Effector memory CD4-positive, alpha-beta T cell (primary cell): ENCODE data around the gene CAMK2A.

Source experiments
- DNase-seq, 3 donors: peaks; one replicate each; pipeline ENCODE4 v3.0.0-alpha.2; 2020
- H3K27ac ChIP-seq: 2 replicates; pipeline ENCODE4 v1.7.0; 2013; ENCODE audit warnings: mild to moderate bottlenecking, low read length, moderate library complexity; ENCODE audit not compliant: insufficient read depth, poor library complexity, severe bottlenecking
- H3K27me3 ChIP-seq: replicated peaks from 2 replicates; pipeline ENCODE4 v1.7.0; 2013; ENCODE audit warnings: mild to moderate bottlenecking, low read length; ENCODE audit not compliant: insufficient read depth, control insufficient read depth, poor library complexity, severe bottlenecking
- H3K36me3 ChIP-seq: 2 replicates; pipeline ENCODE4 v1.7.0; 2013; ENCODE audit warnings: mild to moderate bottlenecking, low read length, moderate library complexity; ENCODE audit not compliant: control insufficient read depth, insufficient read depth
- H3K4me1 ChIP-seq: 2 replicates; pipeline ENCODE4 v1.7.0; 2013; ENCODE audit warnings: low read length, mild to moderate bottlenecking; ENCODE audit not compliant: control insufficient read depth, insufficient read depth, poor library complexity, severe bottlenecking
- H3K4me3 ChIP-seq: 2 replicates; pipeline ENCODE4 v1.7.0; 2013; ENCODE audit warnings: low read length, low read depth, mild to moderate bottlenecking; ENCODE audit not compliant: insufficient read depth, poor library complexity, severe bottlenecking
- H3K9me3 ChIP-seq: 2 replicates; pipeline ENCODE4 v1.7.0; 2013; ENCODE audit warnings: mild to moderate bottlenecking, low read length, moderate library complexity; ENCODE audit not compliant: control insufficient read depth

CAMK2A gene

DNA sequence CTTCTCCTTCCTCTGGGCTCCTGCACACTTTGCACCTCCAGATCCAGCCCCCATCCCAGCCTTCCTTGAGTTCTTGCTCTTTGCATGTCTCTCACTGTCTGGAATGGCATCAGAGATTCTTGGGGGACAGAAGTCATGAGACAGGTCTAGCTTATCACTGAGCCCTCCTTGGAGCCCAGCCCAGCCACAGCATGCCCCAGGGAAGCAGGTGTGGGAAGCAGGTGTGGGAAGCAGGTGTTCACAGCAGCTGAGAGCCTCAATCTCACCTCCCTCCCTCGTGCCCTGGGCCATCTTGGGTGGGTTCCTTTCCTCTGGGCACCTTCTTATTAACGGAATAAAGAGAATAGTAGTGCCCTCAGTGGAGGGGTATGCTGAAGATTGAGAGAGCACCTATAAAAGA is 72.5 kb downstream of the CAMK2A start:
- no peaks in the 10 kb centered on the region for H3K9me3 ChIP-seq
- H3K4me3 ChIP-seq: no peak overlapping the region
- no peak for DNase-seq
- no peaks in the 10 kb centered on the region for H3K27me3 ChIP-seq
- no peaks in the 10 kb centered on the region for H3K4me1 ChIP-seq
- no peak overlapping the region for H3K27ac ChIP-seq
- H3K36me3 ChIP-seq: no peaks in the 10 kb centered on the region

DNA sequence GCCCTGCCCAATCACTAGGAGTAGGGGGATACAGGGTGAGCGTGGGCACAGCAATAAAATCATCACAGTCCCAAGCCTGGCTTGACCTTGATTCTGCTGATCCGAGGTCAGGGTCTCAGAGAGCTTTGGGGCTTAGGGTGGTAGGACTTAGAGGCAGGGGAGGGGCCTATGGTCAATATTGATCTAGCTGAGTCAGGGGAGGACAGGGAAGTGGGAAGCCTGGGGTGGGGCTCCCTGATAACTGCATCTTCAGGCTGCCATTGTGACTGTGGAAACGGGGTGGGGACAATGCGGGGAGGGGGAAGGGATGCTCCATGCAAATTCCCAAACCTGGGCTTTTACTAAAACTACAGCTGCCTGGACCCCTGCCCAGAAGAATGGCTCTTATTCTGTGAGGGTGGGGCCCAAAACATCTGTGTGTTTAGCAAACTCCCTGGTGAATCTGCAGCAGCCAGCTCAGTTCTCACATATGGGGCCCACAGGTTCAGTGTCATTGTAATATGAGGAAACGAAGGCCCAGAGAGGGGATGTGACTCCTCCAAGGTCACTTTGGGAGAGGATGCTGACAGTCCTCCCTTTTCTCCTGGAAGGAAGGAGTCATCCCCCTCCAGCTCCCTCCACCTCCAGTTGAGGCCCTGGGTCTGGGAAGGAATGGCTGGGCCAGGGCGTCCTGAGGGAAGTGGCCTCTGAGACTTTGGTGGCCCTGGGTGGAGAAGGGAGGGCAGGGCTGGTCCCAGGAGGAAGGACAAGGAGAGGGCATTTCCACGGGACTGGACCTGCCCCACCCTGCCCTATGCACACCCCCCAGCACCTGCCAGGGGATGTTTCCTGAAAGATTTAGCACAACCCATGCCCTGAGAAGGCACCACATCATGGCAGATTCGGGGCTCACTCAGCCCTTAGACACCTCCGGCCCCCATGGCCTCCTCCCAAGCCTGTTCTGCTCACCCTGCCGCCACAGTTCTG is 73.3 kb downstream of the CAMK2A start:
- Histone ChIP-seq H3K4me3 (no peak overlapping the region), H3K9me3 (no peaks in the 10 kb centered on the region), H3K27ac (no peak overlapping the region), H3K27me3 (no peaks in the 10 kb centered on the region), H3K4me1 (no peaks in the 10 kb centered on the region), H3K36me3 (no peaks in the 10 kb centered on the region)
- DNase-seq: no peak

GRCh38 chr5:150214289-150214688 is 75.3 kb downstream of the CAMK2A start:
- Histone ChIP-seq H3K27ac (no peak overlapping the region), H3K27me3 (no peaks in the 10 kb centered on the region), H3K36me3 (no peaks in the 10 kb centered on the region), H3K9me3 (no peaks in the 10 kb centered on the region), H3K4me1 (peaks cover 1% of the 10 kb centered on the region), H3K4me3 (no peak overlapping the region)
- no peak for DNase-seq

DNA sequence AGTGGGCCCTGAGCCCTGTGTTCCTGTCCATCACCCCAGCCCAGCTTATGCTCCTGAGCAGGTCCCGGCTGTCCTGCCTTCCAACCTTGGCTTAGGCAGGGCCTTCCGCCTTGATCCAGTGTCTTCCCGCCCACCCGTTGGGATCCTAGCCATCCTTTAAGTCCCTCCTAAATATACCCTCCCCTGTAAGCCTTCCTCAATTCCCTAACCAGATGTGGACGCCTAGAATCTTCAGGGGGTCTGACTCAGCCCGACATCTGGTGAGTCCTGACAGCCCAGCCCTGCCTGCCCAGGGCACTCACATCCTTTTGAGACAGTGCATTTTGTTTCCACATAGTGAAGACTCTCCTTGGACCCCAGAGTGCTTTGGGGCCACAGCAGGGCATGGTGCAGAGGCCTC is 76.0 kb downstream of the CAMK2A start:
- H3K9me3 ChIP-seq: no peaks in the 10 kb centered on the region
- no peak overlapping the region for H3K27ac ChIP-seq
- DNase-seq: no peak
- no peaks in the 10 kb centered on the region for H3K36me3 ChIP-seq
- no peak overlapping the region for H3K4me3 ChIP-seq
- no peaks in the 10 kb centered on the region for H3K27me3 ChIP-seq
- peaks cover 7% of the 10 kb centered on the region for H3K4me1 ChIP-seq

- no peak for DNase-seq
- Histone ChIP-seq H3K4me1 (peaks cover 7% of the 10 kb centered on the region), H3K27me3 (no peaks in the 10 kb centered on the region), H3K27ac (no peak overlapping the region), H3K36me3 (no peaks in the 10 kb centered on the region), H3K9me3 (no peaks in the 10 kb centered on the region), H3K4me3 (no peak overlapping the region)
Measured at GRCh38 chr5:150211156-150212030, 78.2 kb downstream of the CAMK2A start.

GRCh38 chr5:150210644-150211043 is 78.9 kb downstream of the CAMK2A start:
- Histone ChIP-seq H3K4me1 (peaks cover 7% of the 10 kb centered on the region), H3K27me3 (no peaks in the 10 kb centered on the region), H3K9me3 (no peaks in the 10 kb centered on the region), H3K36me3 (no peaks in the 10 kb centered on the region), H3K27ac (no peak overlapping the region), H3K4me3 (no peak overlapping the region)
- DNase-seq: no peak

DNA sequence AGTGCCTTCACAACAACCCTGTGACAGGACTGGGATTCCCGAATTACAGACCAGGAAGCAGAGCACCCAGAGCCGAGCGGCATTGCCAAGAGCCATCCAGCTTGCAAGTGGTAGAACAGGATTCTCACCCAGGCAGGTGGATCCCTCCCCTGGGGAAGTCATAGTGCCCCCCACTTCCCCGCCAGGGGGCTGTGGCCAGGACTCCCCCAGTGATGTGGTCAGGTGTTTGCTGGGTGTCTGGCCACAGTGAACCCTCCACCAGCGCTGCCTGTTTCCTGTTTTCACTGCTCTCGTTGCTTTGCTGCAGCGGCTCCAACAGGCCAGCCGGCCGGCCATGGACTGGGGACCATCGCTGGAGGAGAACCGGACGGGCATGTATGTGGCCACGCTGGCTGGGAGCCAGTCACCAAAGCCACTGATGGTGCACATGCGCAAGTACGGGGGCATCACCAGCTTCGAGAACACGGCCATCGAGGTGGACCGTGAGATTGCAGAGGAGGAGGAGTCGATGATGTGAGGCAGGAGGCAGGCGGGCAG is 80.4 kb downstream of the CAMK2A start:
- H3K4me3 ChIP-seq: no peak overlapping the region
- no peaks in the 10 kb centered on the region for H3K9me3 ChIP-seq
- no peak for DNase-seq
- H3K27ac ChIP-seq: no peak overlapping the region
- H3K36me3 ChIP-seq: no peaks in the 10 kb centered on the region
- no peaks in the 10 kb centered on the region for H3K27me3 ChIP-seq
- H3K4me1 ChIP-seq: peaks cover 7% of the 10 kb centered on the region

DNA sequence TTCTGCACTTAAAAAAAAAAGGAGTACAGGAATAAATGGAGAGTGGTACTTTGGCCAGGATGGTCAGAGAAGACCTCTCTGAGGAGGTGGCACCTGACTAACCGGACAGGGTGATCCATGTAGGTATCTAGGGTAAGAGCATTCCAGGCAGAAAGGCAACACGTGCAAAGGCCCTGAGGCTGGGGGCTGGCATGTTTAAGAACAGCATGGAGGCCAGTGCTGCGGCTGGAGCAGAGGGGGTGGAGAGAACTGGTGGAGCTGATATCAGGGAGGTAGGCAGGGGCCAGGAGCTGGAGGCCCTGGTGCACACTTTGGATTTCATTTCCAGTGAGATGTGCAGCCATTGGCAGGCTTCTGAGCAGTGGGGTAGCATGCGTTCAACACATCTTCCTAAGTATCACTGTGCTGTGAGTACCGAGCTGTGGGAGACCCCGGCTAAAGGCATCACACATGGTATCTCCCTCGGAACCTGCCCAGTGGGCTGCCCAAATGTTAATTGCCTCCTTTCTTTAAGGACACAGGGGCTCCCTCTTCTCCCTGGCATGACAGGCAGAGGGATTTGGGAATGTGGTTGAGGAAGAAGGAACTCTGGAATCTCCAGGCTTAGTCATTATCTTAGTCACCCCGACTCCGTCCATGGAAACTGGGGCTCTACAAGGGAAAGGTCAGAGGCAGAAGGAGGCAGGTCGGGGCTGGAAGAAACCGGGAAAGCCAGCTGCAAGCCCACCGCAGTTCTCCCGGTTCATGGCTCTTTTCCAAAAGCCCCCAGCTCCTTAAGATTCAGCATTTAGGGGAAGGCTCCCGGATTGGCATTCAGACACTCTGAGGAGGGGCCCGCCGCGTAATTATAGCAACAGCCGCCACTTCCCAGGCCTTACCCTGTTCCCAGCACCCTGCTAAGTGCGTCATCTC is 81.1 kb downstream of the CAMK2A start:
- no peak for DNase-seq
- H3K27ac ChIP-seq: no peak overlapping the region
- H3K4me3 ChIP-seq: no peak overlapping the region
- H3K4me1 ChIP-seq: peaks cover 7% of the 10 kb centered on the region
- H3K9me3 ChIP-seq: no peaks in the 10 kb centered on the region
- H3K27me3 ChIP-seq: no peaks in the 10 kb centered on the region
- no peaks in the 10 kb centered on the region for H3K36me3 ChIP-seq

DNA sequence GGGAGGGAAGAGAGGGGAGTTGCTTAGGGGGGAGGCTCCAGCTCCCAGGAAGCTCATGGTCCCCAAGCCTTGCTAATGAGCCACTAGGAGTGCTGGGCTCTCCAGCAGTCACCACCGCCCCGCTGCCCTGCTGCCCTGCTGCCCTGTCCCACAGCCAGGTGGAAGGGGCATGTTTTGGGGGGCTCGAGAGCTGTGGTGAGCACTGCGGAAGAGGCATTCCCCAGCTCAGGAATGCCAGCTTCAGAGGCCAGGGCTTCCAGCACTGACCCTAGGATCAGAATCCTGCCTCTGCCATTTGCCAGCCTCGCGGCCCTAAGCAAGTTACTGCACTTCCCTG is 82.8 kb downstream of the CAMK2A start:
- Histone ChIP-seq H3K27me3 (no peaks in the 10 kb centered on the region), H3K27ac (no peak overlapping the region), H3K36me3 (no peaks in the 10 kb centered on the region), H3K4me1 (peaks cover 7% of the 10 kb centered on the region), H3K4me3 (no peak overlapping the region), H3K9me3 (no peaks in the 10 kb centered on the region)
- no peak for DNase-seq
